ENCODE data around the gene VTN. TPM values are rescaled to one million over a fixed set of nuclear protein-coding genes. Genes with fewer than 3 reads are reported as not detected.

VTN gene
- total and polyA plus RNA-seq, 2 experiments from 2014 or later, result 4.3 to 5.6 TPM

DNA sequence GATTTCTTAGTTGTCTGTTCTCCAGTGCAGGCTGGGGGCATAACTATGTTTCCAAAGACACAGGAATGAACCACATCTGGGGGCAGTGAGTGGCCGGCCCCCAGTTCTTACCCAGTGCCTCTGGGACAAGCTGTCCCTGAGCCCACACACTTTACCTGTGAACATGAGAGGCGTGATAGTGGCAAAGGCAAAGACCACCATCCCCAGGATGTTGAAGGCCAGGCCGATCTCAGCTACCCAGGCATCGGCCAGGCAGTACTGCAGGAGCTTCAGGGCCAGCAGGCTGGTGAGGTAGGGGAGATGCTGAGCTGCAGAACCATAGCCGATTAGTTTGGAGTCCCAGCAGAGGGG lies 34.3 kb upstream of the VTN start:
- Histone ChIP-seq H3K4me3 (no peak overlapping the region), H3K27me3 (no peaks in the 10 kb centered on the region), H3K36me3 (no peaks in the 10 kb centered on the region), H3K9me3 (ENCODE audit: low read depth) (no peaks in the 10 kb centered on the region), H3K27ac (no peak overlapping the region), H3K4me1 (ENCODE audit: low read depth) (no peaks in the 10 kb centered on the region)
- no peak for TF ChIP-seq CTCF (IDR thresholded peaks at IDR 0.05; ENCODE audit: low read depth, low read length)
- no peak for DNase-seq (ENCODE audit: low read depth in 1 of 2, low spot score in 1 of 2)

GRCh38 chr17:28404007-28404406 lies 33.9 kb upstream of the VTN start:
- Histone ChIP-seq H3K4me3 (no peak overlapping the region), H3K27me3 (no peaks in the 10 kb centered on the region), H3K27ac (no peak overlapping the region), H3K36me3 (no peaks in the 10 kb centered on the region), H3K9me3 (ENCODE audit: low read depth) (no peaks in the 10 kb centered on the region), H3K4me1 (ENCODE audit: low read depth) (no peaks in the 10 kb centered on the region)
- DNase-seq (ENCODE audit: low read depth in 1 of 2, low spot score in 1 of 2), result no peak
- TF ChIP-seq CTCF (IDR thresholded peaks at IDR 0.05; ENCODE audit: low read depth, low read length), result no peak

DNA sequence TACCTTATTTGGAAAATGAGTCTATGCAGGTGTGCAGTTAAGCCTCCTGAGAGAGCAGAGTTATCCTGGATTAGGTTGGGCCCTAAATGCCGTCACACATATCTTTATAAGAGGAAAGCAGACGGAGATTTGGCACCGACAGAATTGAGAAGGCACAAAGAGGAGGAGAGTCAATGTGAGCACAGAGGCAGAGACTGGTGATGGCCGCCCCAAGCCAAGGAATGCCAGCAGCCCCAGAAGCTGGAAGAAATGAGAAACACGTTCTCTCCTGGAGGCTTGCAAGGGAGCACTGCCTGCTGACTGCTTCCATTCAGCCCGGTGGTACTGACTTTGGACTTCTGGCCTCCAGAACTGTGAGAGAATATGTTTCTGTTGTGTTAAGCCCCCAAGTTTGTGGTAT lies 32.7 kb upstream of the VTN start:
- H3K36me3 ChIP-seq, result no peaks in the 10 kb centered on the region
- no peak for DNase-seq (ENCODE audit: low read depth in 1 of 2, low spot score in 1 of 2)
- TF ChIP-seq CTCF (IDR thresholded peaks at IDR 0.05; ENCODE audit: low read depth, low read length), result no peak
- no peak overlapping the region for H3K27ac ChIP-seq
- no peaks in the 10 kb centered on the region for H3K9me3 ChIP-seq (ENCODE audit: low read depth)
- H3K4me1 ChIP-seq (ENCODE audit: low read depth), result no peaks in the 10 kb centered on the region
- H3K4me3 ChIP-seq, result no peak overlapping the region
- H3K27me3 ChIP-seq, result no peaks in the 10 kb centered on the region

GRCh38 chr17:28402224-28402630 lies 32.1 kb upstream of the VTN start:
- no peaks in the 10 kb centered on the region for H3K4me1 ChIP-seq (ENCODE audit: low read depth)
- TF ChIP-seq CTCF (IDR thresholded peaks at IDR 0.05; ENCODE audit: low read depth, low read length), result no peak
- no peaks in the 10 kb centered on the region for H3K36me3 ChIP-seq
- no peak overlapping the region for H3K4me3 ChIP-seq
- H3K27me3 ChIP-seq, result no peaks in the 10 kb centered on the region
- DNase-seq (ENCODE audit: low read depth in 1 of 2, low spot score in 1 of 2), result no peak
- H3K9me3 ChIP-seq (ENCODE audit: low read depth), result no peaks in the 10 kb centered on the region
- no peak overlapping the region for H3K27ac ChIP-seq

- no peak for DNase-seq (ENCODE audit: low read depth in 1 of 2, low spot score in 1 of 2)
- no peaks in the 10 kb centered on the region for H3K27me3 ChIP-seq
- no peaks in the 10 kb centered on the region for H3K4me1 ChIP-seq (ENCODE audit: low read depth)
- no peak for TF ChIP-seq CTCF (IDR thresholded peaks at IDR 0.05; ENCODE audit: low read depth, low read length)
- H3K36me3 ChIP-seq, result no peaks in the 10 kb centered on the region
- H3K27ac ChIP-seq, result no peak overlapping the region
- H3K9me3 ChIP-seq (ENCODE audit: low read depth), result no peaks in the 10 kb centered on the region
- H3K4me3 ChIP-seq, result no peak overlapping the region
These were observed 29.7 kb upstream of the VTN start for GRCh38 chr17:28399808-28400207.
